Ovary (tissue), 3 donors: ENCODE results near the gene DDX59.

Source experiments
- CTCF ChIP-seq, 3 donors: fragments of 450-650 bp in 2 of 3; fragments of 200-600 bp in 1 of 3; IDR thresholded peaks; one replicate each; pipeline versions ENCODE4 v1.5.1 to v1.8.0; 2016 to 2022; ENCODE audit warnings: antibody characterized with exemption in 3 of 3, mild to moderate bottlenecking in 1 of 3
- EP300 ChIP-seq: sonication (generic); formaldehyde crosslinking; IDR thresholded peaks from one replicate; pipeline ENCODE4 v1.6.1; 2017; ENCODE audit warnings: antibody characterized with exemption
- POLR2A ChIP-seq: fragments of 450-650 bp; IDR thresholded peaks from one replicate; pipeline ENCODE4 v1.6.1; 2017; ENCODE audit warnings: antibody characterized with exemption, mild to moderate bottlenecking, moderate library complexity
- donor health status: DM: no; HTN: no; CAD: no.

GRCh38 chr1:200652378-200652777, 17.3 kb downstream of the DDX59 start:
- TF ChIP-seq CTCF (IDR thresholded peaks at IDR 0.05): no peak
- TF ChIP-seq POLR2A: no peak
- no peak for TF ChIP-seq EP300
